Left ventricle myocardium superior (tissue), 1 donor: ENCODE data around the gene ADAM22. TPM values are rescaled to one million over a fixed set of nuclear protein-coding genes. Genes with fewer than 3 reads are reported as not detected.

Experiments
- ATAC-seq: fragments of 200-7000 bp; cut with Tn5 transposase; one replicate; pipeline ENCODE4 v1.9.1; 2020; ENCODE audit warnings: mild to moderate bottlenecking, moderate library complexity
- DNase-seq: peaks from one replicate; pipeline ENCODE4 v3.0.0-alpha.2; 2020
- intact Hi-C: fragments of 100-400 bp; cut with micrococcal nuclease; formaldehyde crosslinking; loops from one replicate; pipeline ENCODE4 v1.11.0; 2022
- total RNA-seq: library from RNA; stranded (reverse); fragmentation: NEBNext Ultra II Directional; extraction: Animal tissue kit (Norgen Biotek cat#: 25700); gene quantifications from one replicate; pipeline ENCODE4 v1.2.1, GENCODE V29; 2021
- donor health status: DM: no; HTN: yes; CAD: no; lungs with severe emphysema.

ADAM22 gene
- total RNA-seq, 1 donor from 2014 or later, result 1.7 TPM

- no peak for DNase-seq
- intact Hi-C loops, result no loop called here
- no peak for ATAC-seq
These were observed 87.1 kb downstream of the ADAM22 start for GRCh38 chr7:88020953-88021665.

DNA sequence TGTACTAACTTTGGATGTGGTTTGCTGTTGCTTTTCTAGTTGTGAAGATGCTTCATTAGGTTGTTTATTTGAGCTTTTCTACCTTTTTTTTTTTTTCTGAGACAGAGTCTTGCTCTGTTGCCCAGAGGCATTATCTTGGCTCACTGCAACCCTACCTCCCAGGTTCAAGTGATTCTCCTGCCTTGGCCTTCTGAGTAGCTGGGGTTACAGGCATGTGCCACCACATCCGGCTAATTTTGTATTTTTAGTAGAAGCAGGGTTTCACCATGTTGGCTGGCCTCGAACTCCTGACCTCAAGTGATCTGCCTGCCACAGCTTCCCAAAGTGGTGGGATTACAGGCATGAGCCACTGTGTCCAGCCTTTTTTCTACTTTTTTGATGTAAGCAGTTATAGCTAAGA, 93.7 kb downstream of the ADAM22 start:
- no peak for DNase-seq
- intact Hi-C loops, result no loop called here
- ATAC-seq, result no peak

GRCh38 chr7:88034083-88034695, 100.1 kb downstream of the ADAM22 start:
- DNase-seq (no peak), ATAC-seq (peak; percentile 23)
- intact Hi-C loops, result no loop called here

GRCh38 chr7:88037050-88037449, 103.0 kb downstream of the ADAM22 start:
- ATAC-seq (no peak), DNase-seq (no peak)
- intact Hi-C loops, result no loop called here

GRCh38 chr7:88040694-88041093, 106.6 kb downstream of the ADAM22 start:
- no peak for ATAC-seq
- intact Hi-C loops, result no loop called here
- no peak for DNase-seq

DNA sequence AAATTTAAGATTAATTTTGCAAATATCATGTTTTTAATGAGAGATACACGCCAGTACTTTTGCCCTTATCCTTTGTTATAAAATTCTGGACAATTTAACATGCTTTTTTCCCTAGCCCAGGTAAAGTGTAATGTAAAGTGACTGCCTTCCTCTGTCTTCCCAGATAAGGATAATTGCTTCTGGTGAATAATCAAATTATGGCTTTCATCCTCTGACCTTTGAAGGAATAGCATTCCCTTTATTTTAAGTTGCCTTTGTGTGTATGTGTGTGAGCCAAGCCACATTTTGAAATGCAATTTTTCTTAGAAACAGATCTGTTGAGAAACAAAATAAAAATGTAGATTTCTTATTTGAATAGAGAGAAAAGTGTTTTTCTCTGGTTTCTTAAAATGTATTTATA, 107.5 kb downstream of the ADAM22 start:
- intact Hi-C loops, result no loop called here
- DNase-seq, result no peak
- no peak for ATAC-seq

DNA sequence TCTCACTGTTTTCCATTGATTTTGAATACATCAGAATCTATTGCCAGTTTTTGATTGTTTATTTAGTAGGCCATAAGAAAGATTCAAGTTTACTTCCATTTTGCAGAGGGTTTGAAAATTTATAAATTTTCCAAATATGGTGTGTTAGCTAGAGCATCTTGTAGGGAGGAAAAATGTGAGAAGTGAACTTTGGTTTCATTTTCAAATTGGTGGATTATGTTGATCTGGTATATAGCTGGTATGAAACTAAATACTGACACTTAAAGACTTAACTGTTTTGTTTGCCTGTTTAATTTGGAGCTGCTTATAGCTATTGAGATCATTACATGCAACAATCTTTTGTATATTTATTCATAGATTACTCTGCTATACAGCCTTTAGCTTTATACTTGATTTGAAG, 108.1 kb downstream of the ADAM22 start:
- intact Hi-C loops, result no loop called here
- ATAC-seq (no peak), DNase-seq (no peak)

DNA sequence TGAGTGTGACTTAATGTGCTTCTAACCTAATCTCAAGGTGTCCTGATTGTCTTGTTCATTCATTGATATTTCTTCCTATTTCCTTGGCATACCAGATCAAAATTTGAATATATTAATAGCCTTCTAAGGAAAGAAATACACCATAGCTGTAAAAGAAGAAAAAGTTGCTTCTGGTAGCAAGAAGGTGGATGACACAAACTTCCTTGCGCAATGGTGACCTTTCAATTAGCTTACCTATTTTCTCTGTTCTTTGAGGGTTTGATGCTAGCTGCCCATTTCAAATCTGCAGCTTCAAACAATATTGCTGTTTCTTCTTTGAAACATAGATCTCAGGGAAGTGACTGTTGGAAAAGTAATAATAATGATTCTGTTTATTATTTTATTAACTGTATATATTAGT, 108.8 kb downstream of the ADAM22 start:
- ATAC-seq (no peak), DNase-seq (no peak)
- intact Hi-C loops, result no loop called here

DNA sequence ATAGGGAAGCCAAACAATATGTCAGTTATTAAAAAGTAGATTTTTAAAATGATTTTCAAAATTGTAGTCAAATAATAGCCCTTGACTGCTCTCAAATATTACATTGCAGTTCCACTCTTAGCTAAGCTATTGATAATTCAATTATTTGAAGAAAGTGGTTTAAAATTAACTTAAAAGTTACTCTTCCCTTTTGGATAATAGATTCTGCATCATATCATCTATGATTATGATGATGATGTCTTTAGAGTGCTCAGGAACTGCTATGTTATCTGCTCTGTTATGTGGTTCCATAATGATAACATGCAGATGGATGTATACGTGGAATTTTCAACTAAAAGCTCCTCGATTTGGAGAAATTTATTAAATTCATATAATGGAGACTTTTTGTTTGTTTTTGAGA, 110.0 kb downstream of the ADAM22 start:
- DNase-seq, result no peak
- intact Hi-C loops, result no loop called here
- no peak for ATAC-seq

DNA sequence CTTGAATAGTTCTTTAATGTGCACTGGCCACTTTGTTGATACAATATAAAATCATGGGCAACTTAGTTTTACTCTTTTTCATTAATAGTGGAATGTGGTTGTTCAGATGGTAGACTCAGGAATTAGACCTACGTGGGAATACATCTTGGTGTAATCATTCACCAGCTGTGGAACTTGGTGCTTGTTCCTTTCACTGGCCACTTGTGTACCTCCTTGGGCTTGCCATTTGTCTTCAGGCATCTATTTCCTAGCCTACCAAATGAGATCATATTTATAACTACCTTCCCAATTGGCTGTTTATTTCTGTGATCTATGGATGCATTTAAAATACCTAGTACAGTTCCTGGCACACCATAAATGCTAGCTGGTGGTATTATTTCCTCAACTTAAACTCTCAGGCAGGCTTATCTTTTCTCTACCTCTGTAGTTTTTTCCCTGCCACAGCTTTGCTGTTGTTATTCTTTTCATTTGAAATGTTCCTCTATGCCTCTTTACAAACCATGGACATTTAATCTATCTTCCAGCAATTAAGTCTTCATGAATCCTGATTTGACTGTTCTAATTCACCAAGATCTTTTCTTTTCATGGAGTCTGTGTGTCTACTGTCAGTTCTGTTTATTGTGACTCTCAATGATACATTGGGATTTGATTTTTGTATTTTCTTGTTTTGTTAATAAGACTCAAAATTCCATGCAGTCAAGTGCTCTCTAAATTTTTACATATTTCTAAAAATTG, 113.0 kb downstream of the ADAM22 start:
- intact Hi-C loops, result no loop called here
- ATAC-seq (no peak), DNase-seq (no peak)

DNA sequence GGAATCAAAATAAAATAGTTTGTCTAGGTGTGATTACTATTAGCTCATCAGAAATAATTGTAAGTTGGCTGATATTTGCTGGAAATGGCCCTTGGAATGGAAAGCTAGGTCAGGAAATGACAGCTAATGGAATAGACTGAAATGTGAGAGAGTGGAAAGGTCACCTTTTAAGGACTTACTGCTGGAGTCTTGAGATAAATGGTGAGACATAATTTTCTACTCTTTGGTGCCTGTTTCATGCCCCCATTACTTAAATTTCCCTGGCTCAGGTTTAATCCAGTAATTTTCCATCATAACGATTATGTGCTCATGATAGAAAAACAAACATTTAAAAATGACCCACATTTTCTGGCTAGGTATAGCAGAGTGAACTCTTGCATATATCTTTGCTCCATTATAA, 123.6 kb downstream of the ADAM22 start:
- DNase-seq (no peak), ATAC-seq (no peak)
- intact Hi-C loops, result no loop called here

DNA sequence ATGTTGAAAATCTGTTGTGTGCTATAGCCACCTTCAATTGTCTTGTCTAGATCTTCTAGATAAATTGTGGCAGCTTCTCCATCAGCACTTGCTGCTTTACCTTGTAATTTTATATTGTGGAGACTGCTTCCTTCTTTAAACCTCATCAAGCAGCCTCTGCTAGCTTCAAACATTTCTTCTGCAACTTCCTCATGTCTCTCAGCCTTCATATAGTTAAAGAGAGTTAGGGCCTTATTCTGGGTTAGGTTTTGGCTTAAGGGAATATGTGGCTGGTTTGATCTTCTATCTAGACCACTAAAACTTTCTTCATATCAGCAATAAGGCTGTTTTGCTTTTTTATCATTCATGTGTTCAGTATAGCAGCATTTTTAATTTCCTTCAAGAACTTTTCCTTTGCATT, 128.2 kb downstream of the ADAM22 start:
- intact Hi-C loops, result no loop called here
- ATAC-seq (no peak), DNase-seq (no peak)

- ATAC-seq, result no peak
- no peak for DNase-seq
- intact Hi-C loops, result no loop called here
These were observed 135.0 kb downstream of the ADAM22 start for GRCh38 chr7:88069093-88069492.

DNA sequence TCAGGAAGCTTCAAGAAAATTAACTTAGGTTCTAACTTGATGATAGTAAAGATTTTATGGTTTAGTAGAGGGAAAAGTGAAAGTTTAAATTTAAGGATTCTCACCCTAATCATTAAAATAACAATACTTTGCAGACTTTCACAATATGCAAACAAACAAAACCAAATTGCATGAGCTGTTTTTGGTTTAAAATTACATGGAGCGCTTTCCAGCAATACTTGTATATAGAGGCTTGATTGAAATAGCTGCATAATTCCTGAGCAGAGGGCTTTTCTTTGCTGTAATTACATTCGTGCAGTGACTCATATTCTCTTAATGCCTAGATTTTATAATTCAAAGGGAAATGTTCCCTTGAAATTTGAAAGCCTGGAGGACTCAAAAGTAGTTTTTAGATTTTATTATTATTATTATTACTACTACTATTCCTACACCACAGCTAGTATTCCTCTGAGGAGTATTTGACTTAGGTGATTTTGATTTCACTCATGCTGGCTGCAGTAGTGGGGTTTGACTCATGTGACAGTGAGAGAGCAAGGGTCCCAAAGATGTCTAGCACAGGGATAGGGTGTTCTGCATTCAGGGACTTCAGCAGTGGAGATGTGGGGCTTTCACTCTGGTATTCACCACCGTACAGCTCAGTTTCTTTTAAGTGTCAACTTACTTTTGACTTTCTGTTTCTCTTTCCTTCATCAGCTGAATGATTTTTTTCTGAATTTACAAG, 138.1 kb downstream of the ADAM22 start:
- intact Hi-C loops, result no loop called here
- ATAC-seq (no peak), DNase-seq (no peak)

DNA sequence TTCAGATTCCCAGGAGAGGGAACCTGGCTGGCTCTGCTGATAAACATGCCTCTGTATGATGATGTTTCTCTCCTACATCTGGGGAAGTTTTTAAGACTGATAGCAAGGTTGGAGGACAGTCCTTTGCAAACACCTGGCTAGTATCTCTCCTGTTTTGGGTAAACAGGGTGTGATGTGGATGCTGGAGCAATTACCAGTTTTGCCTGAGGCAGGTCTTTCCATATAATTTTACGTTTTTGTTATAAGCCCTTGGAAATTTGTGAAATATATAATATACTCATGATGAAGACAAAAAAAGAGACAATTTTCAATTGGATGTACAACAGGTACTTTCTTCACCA, 138.6 kb downstream of the ADAM22 start:
- DNase-seq, result no peak
- intact Hi-C loops, result no loop called here
- no peak for ATAC-seq

GRCh38 chr7:88073626-88074025, 139.6 kb downstream of the ADAM22 start:
- intact Hi-C loops, result no loop called here
- DNase-seq, result no peak
- ATAC-seq, result no peak

DNA sequence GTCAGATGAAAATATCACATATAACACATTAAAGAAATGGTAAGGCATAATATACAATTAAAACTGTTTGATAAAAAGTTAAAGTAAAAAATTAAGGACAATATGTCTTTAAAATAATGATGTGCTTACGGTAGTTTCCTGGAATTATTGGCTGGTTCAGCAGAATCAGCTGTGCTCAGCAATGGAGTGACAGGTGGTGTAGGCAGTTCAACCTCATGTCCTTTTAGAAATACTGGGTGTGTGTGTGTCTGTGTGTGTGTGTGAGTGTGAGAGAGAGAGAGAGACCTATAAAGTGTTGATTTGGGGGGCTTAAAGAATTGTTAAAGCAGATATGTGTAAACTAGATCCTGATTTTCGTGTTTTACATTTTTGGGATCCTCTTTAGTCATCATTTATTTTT, 141.2 kb downstream of the ADAM22 start:
- ATAC-seq (no peak), DNase-seq (no peak)
- intact Hi-C loops, result no loop called here

GRCh38 chr7:88083883-88084282, 149.8 kb downstream of the ADAM22 start:
- ATAC-seq, result no peak

GRCh38 chr7:88089561-88089960, 155.5 kb downstream of the ADAM22 start:
- peak; percentile 27 for ATAC-seq
- DNase-seq, result no peak
- intact Hi-C loops, result no loop called here

More at GRCh38 chr7:88083883-88084282, 149.8 kb downstream of the ADAM22 start:
- DNase-seq, result no peak
- intact Hi-C loops, result no loop called here

DNA sequence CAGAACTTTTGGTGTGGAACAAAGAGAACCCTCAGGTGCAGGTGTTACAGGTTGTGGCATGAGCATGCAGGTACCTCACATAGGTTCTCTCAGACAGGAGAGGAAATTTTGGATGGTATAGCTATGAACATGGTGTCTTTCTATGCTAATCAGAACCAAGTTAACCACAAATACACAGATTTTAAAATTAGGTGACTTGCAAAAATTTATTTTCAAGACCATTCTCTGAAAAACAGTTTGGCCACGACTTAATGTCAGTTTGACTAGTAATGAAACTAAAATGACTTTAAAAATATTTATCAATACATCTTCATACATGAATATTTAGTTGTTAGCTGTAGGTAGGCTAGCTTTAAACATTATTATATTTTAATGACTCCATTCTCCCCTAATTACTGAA, 156.2 kb downstream of the ADAM22 start:
- ATAC-seq, result no peak
- no peak for DNase-seq
- intact Hi-C loops, result no loop called here
